NK-92 (cell line): ENCODE data around the gene TMEM255B.

Source experiments
- DNase-seq: peaks from one replicate; lab custom pipeline; 2025; ENCODE audit not compliant: unreplicated experiment; lab: John Stamatoyannopoulos, UW

The TMEM255B gene

DNA sequence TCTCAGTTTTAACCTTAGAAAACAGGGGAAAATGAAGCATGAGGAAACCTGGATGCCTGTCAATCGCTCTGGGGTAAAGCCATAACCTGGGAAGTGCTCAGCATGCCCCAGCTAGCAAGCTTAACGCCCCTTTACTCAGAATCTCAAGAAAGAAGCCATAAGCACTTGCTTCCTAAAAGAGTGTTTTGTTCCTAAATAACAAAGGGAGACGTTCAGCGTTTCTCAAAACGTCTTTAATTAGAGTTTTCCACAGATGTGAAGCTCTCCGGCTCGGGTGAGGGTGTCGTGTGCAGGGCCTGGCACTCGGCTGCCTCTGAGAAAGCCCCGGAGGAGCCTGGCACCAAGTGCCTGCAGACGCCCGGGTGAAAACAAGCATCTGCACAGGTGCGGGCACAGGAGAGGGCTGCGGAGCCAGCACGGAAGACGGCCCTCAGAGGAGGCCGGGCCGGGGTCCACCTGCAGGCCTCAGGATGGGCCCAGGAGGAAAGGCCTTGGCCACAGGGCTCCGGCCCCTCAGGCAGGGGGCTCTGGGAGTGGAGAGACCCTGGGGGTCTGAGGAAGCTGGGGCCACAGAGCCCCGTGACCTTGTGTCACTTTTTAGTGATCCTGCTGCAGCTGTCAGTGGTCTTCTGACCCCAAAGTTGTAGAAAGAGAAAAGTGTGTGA is 98.6 kb downstream of the TMEM255B start:
- DNase-seq = no peak

DNA sequence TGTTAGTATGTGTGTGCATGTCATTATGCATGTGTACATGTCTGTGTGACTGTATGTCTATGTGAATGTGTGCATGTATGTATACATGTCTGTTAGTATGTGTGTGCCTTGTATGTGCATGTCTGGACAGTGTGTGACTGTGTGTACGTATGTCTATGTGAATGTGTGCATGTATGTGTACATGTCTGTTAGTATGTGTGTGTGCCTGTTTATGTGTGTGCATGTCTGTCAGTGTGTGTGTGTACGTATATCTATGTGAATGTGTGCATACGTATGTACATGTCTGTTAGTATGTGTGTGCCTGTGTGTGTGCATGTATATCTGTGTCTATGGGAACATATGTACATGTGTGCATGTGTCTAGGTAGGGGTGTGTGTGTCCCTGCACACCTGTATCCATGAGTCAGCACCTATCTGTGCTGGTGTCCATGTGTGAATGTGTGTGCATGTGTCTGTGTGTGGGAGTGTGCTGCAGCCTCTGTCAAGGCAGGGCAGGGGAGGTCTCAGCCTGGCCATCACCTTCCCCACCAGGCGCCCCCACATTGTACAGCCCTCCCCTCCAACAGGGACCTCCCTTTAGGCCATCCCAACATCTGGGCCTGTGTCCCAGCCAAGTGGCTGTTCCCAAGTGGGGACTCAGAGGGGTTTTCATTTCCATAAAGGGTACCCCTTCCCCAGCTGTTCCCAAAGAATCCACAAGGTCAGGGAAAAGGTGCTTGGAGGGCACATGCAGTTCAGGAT is 100.5 kb downstream of the TMEM255B start:
- no peak for DNase-seq

DNA sequence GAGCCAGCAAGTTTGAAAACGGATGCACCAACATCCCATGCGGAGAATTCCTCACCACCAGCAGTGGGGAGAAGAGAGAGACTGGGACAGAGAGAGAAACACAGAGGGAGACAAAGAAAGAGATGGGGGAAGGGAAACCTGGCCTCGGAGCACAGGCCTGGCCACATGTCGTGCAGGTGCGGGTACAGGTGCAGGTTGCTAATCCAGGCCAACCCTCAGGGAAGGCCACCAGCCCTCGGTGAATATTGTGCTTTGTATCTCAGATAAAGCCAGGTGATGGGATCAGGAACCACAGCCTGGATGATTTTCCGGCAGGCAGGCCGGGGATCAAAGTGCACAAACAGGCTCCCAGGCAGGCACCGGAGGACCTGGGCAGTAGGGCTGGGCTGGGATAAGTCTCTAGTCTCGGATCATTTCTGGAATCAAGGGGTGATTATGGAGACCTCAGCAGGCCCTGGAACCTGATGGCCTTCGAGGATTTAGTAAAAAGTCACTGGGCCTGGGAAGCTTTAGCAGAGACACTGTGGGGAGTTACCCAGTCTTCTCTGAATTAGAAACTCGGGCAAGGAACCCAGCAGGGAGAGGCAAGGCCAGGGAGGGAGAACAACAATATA is 101.1 kb downstream of the TMEM255B start:
- no peak for DNase-seq

DNA sequence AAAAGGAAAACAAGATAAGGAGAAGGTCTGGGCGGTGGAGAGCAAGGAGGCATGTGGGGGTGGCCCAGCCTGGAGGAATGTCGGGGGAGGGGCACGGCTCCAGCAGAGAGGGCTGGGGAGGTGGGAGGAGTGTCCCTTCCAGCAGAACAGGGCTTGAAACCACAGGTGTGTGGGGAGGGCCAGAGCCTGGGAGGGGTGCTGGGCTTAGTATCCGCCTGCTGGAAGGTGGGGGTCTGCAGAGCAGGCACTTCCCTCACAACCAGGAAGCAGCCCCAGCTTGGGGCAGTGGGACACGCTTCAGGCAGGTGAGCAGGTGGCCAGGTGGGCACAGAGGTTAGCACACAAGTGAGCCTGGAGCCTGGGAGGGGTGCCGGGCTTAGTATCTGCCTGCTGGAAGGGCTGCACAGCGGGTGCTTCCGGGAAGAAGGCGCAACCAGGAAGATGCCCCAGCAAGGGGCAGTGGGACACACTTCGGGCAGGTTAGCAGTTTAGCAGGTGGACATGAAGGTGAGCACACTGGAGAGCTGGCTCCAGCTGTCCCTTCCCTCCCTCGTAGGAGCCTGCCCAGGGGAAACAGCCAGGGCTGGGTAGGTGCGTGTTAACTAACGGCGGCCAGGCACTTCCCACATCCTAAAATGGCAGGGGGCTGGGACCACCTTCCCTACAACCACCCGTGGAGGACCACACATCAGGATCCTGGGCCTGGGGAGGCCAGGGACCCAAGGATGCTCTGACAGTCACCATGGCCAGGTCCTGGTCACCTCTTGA is 101.8 kb downstream of the TMEM255B start:
- DNase-seq = no peak

DNA sequence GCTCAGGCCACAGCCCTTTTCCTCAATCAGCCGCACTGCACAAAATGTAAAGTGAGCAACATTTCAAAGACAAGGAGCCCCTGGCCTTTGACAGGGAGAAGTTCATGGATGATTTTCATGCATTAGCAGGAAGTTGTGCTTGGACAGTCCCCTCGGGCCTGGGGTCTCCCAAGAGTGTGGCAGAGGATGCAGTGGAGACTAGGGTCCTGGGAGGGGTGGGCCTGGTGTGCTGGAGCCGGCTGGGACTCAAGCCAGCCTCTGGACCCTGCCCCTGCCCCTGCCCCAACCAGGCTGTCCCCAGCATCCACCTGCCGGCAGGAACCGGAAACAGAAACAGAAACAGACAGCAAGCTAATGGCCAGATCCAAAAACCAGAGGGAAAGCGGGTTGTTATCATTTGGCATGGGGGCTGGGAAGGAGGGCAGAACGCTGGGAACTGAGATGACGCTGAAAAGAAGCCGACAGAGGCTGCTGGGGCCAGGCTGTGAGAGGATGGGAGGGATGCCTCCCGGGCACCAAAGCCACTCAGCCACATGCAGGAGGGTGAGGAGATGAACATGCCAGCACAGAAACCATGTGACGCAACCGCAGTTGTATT is 102.5 kb downstream of the TMEM255B start:
- DNase-seq = no peak

DNA sequence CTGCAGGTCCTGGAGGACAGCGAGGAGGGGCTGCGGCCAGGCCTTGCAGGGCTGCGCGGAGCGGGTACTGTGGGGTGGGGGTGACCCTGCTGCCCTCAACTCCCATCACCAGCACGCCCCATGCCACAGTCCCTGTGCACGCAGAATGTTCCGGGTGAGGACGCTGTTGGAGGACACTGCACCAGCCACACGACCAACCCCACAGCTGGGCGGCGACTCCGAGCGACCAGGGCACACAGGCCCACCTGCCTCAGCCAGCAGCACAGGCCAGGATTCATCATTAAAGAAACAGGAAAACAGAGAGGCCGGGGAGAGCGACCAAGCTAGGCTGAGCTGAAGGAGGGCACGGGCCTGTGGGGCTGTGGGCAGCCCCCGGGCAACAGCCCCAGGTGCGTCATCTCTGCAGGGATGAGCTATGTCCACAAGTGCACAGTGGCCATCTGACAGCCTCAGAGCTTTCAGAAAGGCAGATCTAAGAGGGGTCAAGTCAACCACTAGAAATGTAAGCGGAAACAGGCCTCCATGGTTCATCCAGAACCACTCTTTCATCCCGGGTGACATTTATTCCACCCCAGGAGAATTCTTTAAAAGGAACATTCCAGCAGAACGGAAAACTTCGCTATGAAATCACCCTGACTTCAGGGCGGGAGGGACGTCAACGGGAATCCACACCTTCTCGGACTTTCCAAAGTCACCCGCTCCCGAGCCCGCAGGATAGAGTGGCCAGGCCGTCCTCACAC is 103.3 kb downstream of the TMEM255B start:
- no peak for DNase-seq

DNA sequence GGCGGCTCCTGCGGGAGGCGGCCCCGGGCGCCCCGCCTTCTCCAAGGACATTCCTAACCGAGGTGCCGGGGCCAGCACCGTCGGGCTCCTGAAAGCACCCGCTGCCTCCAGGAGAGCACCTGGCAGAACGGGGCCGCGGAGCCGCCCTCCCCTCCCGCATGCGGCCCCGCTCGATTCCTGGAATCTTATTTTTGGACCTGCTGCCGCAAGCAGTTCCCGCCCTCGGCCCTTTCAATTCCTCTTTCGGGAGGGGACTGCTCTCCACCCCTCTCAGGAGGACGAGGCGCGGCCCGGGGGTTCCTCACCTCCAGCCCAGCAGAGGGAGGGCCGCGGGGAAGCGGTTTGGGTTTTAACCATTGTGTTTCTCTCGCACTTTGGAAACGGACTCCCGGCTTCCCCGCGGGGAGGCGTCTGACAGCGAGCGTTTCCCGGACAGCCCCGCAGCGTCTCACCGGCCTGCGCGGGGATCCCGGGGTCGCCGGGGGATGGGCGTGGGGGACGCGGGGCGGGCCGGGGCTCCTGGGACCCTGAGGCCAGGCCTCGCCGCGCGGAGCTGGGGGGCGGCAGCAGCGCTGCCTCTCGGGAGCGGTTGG is 104.0 kb downstream of the TMEM255B start:
- DNase-seq = no peak

DNA sequence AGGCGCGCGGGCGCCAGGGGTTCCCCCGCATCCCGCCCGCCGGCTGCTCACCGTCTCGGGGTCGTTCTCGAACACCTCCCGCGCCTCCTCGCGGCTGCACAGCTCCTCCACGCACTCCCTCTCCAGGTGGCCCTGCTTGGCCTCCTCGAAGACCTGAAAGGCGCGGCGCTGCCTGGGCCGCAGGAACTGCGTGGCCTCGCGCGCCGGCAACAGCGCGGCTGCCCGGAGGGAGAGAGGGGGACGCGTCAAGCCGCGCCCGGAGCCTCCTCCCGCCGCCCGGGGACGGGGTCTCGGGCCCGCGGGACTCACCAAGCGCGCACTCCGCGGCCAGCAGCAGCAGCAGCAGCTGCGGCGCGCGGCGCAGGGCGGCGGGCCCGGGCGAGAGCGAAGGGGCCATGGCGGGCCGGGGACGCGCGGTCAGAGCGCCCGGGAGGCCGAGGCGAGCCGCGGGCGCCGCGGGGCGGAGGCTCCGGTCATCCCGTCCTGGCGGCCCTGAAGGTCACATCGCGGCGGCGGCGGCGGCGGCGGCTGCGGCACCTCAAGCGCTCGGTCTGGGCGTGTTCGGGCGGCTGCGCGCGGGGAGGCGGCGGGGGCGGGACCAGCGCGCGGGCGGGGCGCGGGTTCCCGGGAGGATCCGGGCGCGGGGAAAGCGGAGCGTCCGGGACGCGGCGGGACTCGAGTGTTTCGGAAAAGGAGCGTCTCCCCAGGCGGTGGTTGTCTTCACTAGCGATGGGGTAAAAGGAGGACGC is 104.7 kb downstream of the TMEM255B start, which contains the start of gene GAS6:
Gene GAS6 (minus strand): TSS at position 553 of the 749 bp plus-strand sequence. CDS start 156 bp downstream, at position 397.
- no peak for DNase-seq

DNA sequence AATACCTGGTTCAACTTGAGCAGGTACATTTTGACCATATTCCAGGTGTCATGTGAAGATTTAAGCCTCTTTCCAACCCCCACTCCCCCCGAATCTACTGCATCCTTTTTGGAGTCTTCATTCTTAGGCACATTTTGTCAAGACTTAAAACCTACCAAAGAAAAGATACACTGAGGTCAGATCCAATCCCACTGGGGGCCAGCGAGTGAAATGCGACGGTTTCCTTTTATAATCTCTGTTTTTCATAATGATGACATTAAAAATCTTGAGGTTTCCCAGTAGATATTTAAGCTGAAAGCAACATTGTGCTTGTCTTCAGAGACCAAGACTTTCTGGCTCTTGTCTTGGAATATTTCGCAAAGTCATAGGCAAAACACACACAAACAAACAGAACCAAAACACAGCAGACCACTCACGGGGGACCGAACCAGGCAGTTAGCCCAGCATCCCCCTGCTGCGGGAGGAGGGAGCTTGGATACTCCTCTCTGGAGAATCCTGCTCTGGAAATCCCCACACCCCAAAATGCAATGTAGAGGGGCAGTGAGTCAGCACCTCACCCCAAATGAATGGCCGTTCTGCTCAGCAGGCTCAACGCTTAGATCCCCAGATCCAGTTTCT is 105.4 kb downstream of the TMEM255B start:
- DNase-seq = no peak

DNA sequence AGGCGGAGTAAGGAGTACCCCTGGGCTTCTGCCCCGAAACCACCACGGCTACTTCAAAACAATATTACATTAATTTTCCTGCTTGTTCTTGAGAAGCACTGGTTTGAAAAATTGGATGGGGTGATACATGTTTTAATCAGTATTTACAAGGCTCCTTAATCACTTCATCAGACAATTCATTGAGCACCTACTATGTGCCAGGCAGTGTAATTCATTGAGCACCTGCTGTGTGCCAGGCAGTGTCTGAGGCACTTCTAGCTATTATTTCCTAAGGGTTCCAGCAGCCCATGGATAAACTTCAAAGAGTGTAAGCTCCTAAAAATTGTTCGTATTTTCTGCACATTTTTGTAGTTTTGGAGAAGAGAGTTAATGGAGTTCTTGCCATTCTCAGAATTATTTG is 106.4 kb downstream of the TMEM255B start:
- no peak for DNase-seq
